H1 (cell line): ENCODE results near the gene COIL. TPM values are rescaled to one million over a fixed set of nuclear protein-coding genes. Genes with fewer than 3 reads are reported as not detected.

Experiments
- USF2 ChIP-seq: IDR thresholded peaks from 2 replicates; pipeline ENCODE4 v1.6.1; 2011; ENCODE audit warnings: low read length, improper control_type of control experiment
- polyA plus RNA-seq, 7 experiments: library from polyadenylated mRNA; depleted of rRNA in 3 of 7; stranded (reverse) in 5 of 7; unstranded in 2 of 7; fragments of >200 nt in 5 of 7; fragments of 200-250 nt in 2 of 7; gene quantifications; 1 replicate in 5 of 7; 2 replicates in 1 of 7; 4 replicates in 1 of 7; pipeline versions ENCODE4 v1.2.1 to v1.2.3, GENCODE V29; 2011 to 2013; ENCODE audit warnings: missing spikeins in 2 of 7, mixed read lengths in 2 of 7
- total RNA-seq: library from RNA; stranded (reverse); fragmentation: NEBNext Ultra II Directional; extraction: Animal tissue kit (Norgen Biotek cat#: 25700); gene quantifications from 2 replicates; pipeline ENCODE4 v1.2.1, GENCODE V29; 2021

The COIL gene
- total and polyA plus RNA-seq, 2 of the 8 experiments (the other 6 are each of a cell fraction or from before 2014, with no cell fraction given): 5.2 to 23.6 TPM

GRCh38 chr17:56929362-56929969, 31.4 kb downstream of the COIL start (continued):
- TF ChIP-seq USF2: no peak
